Caco-2 (cell line): ENCODE data around the gene PRRX1. TPM values are rescaled to one million over a fixed set of nuclear protein-coding genes. Genes with fewer than 3 reads are reported as not detected.

Source experiments
- BruUV-seq: library from RNA; stranded (reverse); fragments of 400-500 nt; replicated peaks from 2 replicates; lab custom pipeline; 2021; lab: Mats Ljungman, UMichigan
- CTCF ChIA-PET: fragments of 300-600 bp; sonication (Branson Sonifier 250); formaldehyde crosslinking; loops from one replicate; lab custom pipeline; 2022; ENCODE audit warnings: antibody characterized with exemption; lab: Charles Lee
- POLR2A ChIA-PET: fragments of 300-600 bp; sonication (Branson Sonifier 250); formaldehyde crosslinking; loops from one replicate; lab custom pipeline; 2022; ENCODE audit warnings: antibody characterized with exemption; lab: Charles Lee
- DNase-seq, 2 experiments: peaks; one replicate each; pipeline versions ENCODE4 v3.0.0 to v3.0.0-alpha.2; 2020 to 2022
- H3K27me3 ChIP-seq: replicated peaks from 2 replicates; pipeline ENCODE4 v1.6.0; 2011; ENCODE audit warnings: low read length; ENCODE audit not compliant: control insufficient read depth, insufficient read depth
- H3K36me3 ChIP-seq: 2 replicates; pipeline ENCODE4 v1.5.1; 2011; ENCODE audit warnings: low read length; ENCODE audit not compliant: control insufficient read depth, insufficient read depth
- H3K4me1 ChIP-seq: fragments of 250-450 bp; sonication (Bioruptor Pico); 2 replicates; pipeline ENCODE4 v1.5.1; 2020; ENCODE audit warnings: mild to moderate bottlenecking
- H3K4me3 ChIP-seq: 2 replicates; pipeline ENCODE4 v1.5.1; 2011; ENCODE audit warnings: low read depth, mild to moderate bottlenecking, control low read depth, low read length
- H3K9me3 ChIP-seq: fragments of 250-450 bp; sonication (Bioruptor Pico); 2 replicates; pipeline ENCODE4 v1.5.1; 2020; ENCODE audit warnings: mild to moderate bottlenecking, moderate library complexity
- H3K27ac Mint-ChIP-seq: one replicate; pipeline ENCODE4 v1.8.0; 2022; ENCODE audit warnings: mixed read lengths; ENCODE audit not compliant: unreplicated experiment
- H3K27me3 Mint-ChIP-seq: one replicate; pipeline ENCODE4 v1.8.0; 2022; ENCODE audit warnings: mixed read lengths; ENCODE audit not compliant: insufficient read depth, unreplicated experiment
- H3K36me3 Mint-ChIP-seq: one replicate; pipeline ENCODE4 v1.8.0; 2022; ENCODE audit warnings: mild to moderate bottlenecking, mixed read lengths; ENCODE audit not compliant: insufficient read depth, unreplicated experiment
- H3K4me1 Mint-ChIP-seq: one replicate; pipeline ENCODE4 v1.8.0; 2022; ENCODE audit warnings: low read depth, mixed read lengths; ENCODE audit not compliant: unreplicated experiment
- H3K4me3 Mint-ChIP-seq: one replicate; pipeline ENCODE4 v1.8.0; 2022; ENCODE audit warnings: mild to moderate bottlenecking, moderate library complexity, mixed read lengths; ENCODE audit not compliant: unreplicated experiment
- H3K9me3 Mint-ChIP-seq: one replicate; pipeline ENCODE4 v1.8.0; 2022; ENCODE audit warnings: mixed read lengths; ENCODE audit not compliant: unreplicated experiment
- CTCF ChIP-seq, 2 experiments: fragments of 200-600 bp in 1 of 2; IDR thresholded peaks; 1 replicate in 1 of 2; 2 replicates in 1 of 2; pipeline versions ENCODE4 v1.5.1 to v1.8.0; 2011 to 2022; ENCODE audit warnings: antibody characterized with exemption in 1 of 2, control low read depth in 1 of 2, inconsistent platforms in 1 of 2, low read depth in 1 of 2, low read length in 1 of 2, mild to moderate bottlenecking in 1 of 2, moderate library complexity in 1 of 2; ENCODE audit not compliant: insufficient read depth in 1 of 2, severe bottlenecking in 1 of 2, unreplicated experiment in 1 of 2
- intact Hi-C: fragments of 100-400 bp; cut with micrococcal nuclease; formaldehyde crosslinking; loops from one replicate; pipeline ENCODE4 v1.10.0; 2022; ENCODE audit not compliant: unreplicated experiment
- total RNA-seq: library from RNA; stranded (reverse); gene quantifications from 2 replicates; pipeline ENCODE4 v1.2.3, GENCODE V29; 2022

PRRX1 gene
- total RNA-seq, 1 experiment from 2014 or later: not detected

- Mint-ChIP-seq H3K27ac (no peak overlapping the region), H3K4me1 (no peaks in the 10 kb centered on the region), H3K4me3 (no peak overlapping the region), H3K36me3 (no peaks in the 10 kb centered on the region), H3K9me3 (no peaks in the 10 kb centered on the region), H3K27me3 (peaks cover 31% of the 10 kb centered on the region)
- no peaks in the 10 kb centered on the region for H3K4me1 ChIP-seq
- no peaks in the 10 kb centered on the region for H3K9me3 ChIP-seq
- no peaks in the 10 kb centered on the region; the same call in none of the 2 replicates for H3K27me3 ChIP-seq
- ChIA-PET CTCF (no interaction called here), POLR2A (no interaction called here)
- DNase-seq: no peak
- H3K4me3 ChIP-seq: no peak overlapping the region
- no peak for TF ChIP-seq CTCF (IDR thresholded peaks at IDR 0.05; ENCODE audit: insufficient read depth in 1 of 2, low read depth in 1 of 2, low read length in 1 of 2, severe bottlenecking in 1 of 2, unreplicated experiment in 1 of 2)
- no TSS peak for BruUV-seq
- intact Hi-C loops: no loop called here
- H3K36me3 ChIP-seq: no peaks in the 10 kb centered on the region
Observed at GRCh38 chr1:170672316-170672715, 8.4 kb downstream of the PRRX1 start.

- Histone ChIP-seq H3K9me3 (no peaks in the 10 kb centered on the region), H3K4me1 (no peaks in the 10 kb centered on the region), H3K4me3 (no peak overlapping the region), H3K27me3 (no peaks in the 10 kb centered on the region; the same call in 1 of the 2 replicates), H3K36me3 (no peaks in the 10 kb centered on the region)
- Mint-ChIP-seq H3K4me3 (no peak overlapping the region), H3K27me3 (peaks cover 27% of the 10 kb centered on the region), H3K9me3 (no peaks in the 10 kb centered on the region), H3K4me1 (no peaks in the 10 kb centered on the region), H3K27ac (no peak overlapping the region), H3K36me3 (no peaks in the 10 kb centered on the region)
- TF ChIP-seq CTCF (IDR thresholded peaks at IDR 0.05; ENCODE audit: insufficient read depth in 1 of 2, low read depth in 1 of 2, low read length in 1 of 2, severe bottlenecking in 1 of 2, unreplicated experiment in 1 of 2): no peak
- no peak for DNase-seq
- BruUV-seq: no TSS peak
- ChIA-PET POLR2A (no interaction called here), CTCF (no interaction called here)
- intact Hi-C loops: no loop called here
Observed at GRCh38 chr1:170674239-170674638, 10.3 kb downstream of the PRRX1 start.

DNA sequence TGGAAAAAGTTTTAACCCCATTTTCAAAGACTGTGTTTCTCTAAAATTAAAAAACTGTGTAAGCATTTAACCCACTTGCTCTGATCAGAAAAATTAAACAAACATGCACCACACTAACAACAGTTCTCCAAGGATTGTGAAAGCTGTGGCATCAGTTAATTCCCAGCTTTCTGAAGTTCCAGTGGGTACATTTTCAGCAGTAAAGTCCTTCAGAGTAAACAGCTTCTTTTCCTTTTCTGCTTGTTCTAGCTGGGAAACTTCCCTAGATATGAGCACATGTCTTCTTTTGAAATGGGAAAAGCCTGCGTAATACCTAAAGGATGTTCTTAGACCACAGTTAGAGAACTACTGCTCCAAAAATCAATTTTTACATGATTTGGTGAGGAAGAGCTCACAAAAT lies 11.1 kb downstream of the PRRX1 start:
- H3K27me3 Mint-ChIP-seq: peaks cover 22% of the 10 kb centered on the region
- no peaks in the 10 kb centered on the region; the same call in 1 of the 2 replicates for H3K27me3 ChIP-seq
- no peak overlapping the region for H3K4me3 Mint-ChIP-seq
- no peaks in the 10 kb centered on the region for H3K9me3 ChIP-seq
- intact Hi-C loops: no loop called here
- H3K4me1 Mint-ChIP-seq: no peaks in the 10 kb centered on the region
- no peaks in the 10 kb centered on the region for H3K36me3 Mint-ChIP-seq
- POLR2A ChIA-PET: no interaction called here
- no TSS peak for BruUV-seq
- no peaks in the 10 kb centered on the region for H3K9me3 Mint-ChIP-seq
- TF ChIP-seq CTCF (IDR thresholded peaks at IDR 0.05; ENCODE audit: insufficient read depth in 1 of 2, low read depth in 1 of 2, low read length in 1 of 2, severe bottlenecking in 1 of 2, unreplicated experiment in 1 of 2): no peak
- CTCF ChIA-PET: no interaction called here
- no peaks in the 10 kb centered on the region for H3K4me1 ChIP-seq
- no peak for DNase-seq
- no peak overlapping the region for H3K27ac Mint-ChIP-seq
- H3K36me3 ChIP-seq: no peaks in the 10 kb centered on the region
- H3K4me3 ChIP-seq: no peak overlapping the region
